CD4-positive, alpha-beta T cell treated with Interleukin-21 for 1 hour (primary cell): ENCODE measurements around the gene IL17RA.
A peak's percentile ranks its signal among the peaks of the same experiment; 100 is the strongest.
"Not testable (repeated sequence)": the region's sequence is repeated elsewhere in the genome, so short reads cannot be mapped to it uniquely, and the experiment has no call there.

Source experiments
- DNase-seq: peaks from one replicate; pipeline ENCODE4 v3.0.0-alpha.2; 2020

The IL17RA gene

GRCh38 chr22:17130199-17130598 lies 45.4 kb downstream of the IL17RA start:
- DNase-seq: no peak

DNA sequence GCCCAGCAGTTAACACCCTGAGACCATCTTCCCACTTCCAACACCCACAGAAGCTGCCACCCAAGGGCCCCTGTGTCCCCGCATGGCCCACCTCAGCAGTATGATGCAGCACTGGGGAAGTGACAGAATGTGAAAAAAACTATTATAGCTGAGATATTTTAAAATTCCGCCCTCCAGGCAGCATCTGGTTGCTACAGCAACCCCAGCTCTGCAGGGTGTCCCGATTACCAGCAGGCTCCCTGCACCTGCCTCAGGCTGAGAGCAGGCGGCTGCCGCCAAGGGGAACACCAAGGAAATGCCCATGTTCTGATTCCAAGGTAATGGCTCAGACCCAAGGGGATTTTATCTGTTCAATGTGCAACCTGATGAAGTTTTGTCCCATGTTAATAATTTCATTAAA lies 46.9 kb downstream of the IL17RA start:
- DNase-seq: no peak

DNA sequence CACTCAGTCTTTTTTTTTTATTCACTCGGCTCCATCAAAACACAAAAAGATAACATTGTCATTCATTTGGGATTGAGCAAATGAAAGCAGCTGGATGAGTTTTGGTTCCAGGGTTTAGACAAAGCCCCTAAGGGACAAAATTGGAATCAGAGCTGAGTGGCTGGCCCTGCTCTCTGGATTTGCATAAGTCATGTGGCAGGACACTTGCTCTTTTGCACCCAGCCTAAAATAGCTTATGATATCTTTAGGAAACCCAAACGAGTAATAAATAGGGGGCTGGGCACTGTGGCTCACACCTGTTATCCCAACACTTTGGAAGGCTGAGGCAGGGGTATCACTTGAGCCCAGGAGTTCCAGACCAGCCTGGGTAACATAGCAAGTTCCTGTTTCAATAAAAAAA lies 47.3 kb downstream of the IL17RA start:
- DNase-seq: no peak

GRCh38 chr22:17133137-17133536 lies 48.3 kb downstream of the IL17RA start:
- no peak for DNase-seq

DNA sequence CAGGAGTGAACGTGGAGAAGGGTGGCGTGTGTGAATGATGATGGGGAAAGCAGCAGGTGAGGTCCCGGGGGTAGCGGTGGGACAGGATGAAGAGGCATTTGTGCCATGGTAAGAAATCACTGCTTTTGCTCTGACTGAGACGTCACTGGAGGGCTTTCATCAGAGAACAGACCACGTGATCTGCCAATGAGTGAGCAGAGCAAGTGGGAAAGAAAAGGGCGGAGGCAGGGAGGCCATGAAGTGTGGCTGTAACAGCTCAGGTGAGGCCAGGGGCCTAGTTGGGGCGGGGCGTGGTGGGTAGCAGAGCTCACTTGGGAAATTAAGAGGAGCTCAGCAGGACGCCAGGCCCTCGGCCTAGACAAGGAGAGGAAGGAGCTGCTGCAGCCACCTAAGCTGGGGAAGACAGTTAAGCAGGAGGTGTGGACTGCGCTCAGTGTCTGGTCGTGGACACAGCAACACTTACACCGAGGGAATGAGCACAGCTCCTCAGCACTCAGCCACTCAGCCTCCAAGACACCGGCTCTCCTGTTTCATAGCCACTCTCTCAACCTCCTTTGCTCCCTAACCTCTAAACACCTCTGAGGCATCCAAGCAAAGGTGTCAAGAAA lies 50.5 kb downstream of the IL17RA start:
- no peak for DNase-seq

GRCh38 chr22:17137170-17137569 lies 52.4 kb downstream of the IL17RA start:
- no peak for DNase-seq

DNA sequence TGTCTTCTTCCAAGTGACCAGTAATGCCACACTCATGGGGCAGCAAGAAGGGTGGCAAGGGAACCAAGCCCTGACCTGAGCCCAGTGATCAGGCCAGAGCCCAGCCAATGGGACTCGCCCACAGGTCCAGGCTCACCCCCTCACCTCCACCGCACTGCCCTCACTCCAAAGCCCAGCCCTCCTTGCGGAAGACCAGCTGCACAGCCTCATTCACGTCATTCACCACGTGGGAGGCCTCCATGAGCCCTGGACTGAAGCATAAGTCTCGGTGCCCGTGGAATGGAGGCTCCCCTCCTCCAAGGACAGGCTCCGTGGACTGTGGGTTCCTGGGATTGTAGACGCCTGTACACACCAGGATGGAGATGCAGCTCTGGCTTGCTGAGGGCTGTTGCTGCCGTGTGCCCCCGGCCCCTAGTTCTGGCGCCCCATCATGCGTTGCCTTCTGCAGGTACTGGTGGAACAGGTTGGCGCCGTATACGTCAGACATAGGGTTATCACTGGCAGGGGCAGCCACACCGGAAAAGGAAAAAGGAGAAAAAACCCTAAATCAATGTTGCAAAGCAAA lies 53.1 kb downstream of the IL17RA start:
- no peak for DNase-seq

DNA sequence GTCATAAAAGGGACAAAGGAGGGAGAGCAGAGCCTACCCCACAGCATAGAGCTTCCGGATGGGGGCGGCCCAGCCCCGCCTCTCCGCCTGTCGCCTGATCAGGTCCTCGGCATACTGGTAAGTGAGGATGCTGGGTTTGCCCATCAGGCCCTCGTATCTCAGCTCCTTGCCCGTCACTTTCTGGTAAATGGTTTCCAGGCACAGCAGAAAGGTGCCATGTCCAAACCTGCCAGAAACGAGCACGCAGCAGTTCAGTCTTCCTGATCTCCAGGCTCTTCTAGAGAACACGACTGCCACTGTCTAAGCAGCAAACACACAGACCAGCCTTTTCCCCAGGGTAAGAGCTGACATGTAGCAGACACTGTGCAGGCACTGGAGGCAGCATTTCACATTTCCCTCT lies 53.7 kb downstream of the IL17RA start:
- DNase-seq: no peak

GRCh38 chr22:17140022-17140421 lies 55.2 kb downstream of the IL17RA start:
- DNase-seq: no peak

GRCh38 chr22:17140826-17141766 lies 56.3 kb downstream of the IL17RA start:
- no peak for DNase-seq

DNA sequence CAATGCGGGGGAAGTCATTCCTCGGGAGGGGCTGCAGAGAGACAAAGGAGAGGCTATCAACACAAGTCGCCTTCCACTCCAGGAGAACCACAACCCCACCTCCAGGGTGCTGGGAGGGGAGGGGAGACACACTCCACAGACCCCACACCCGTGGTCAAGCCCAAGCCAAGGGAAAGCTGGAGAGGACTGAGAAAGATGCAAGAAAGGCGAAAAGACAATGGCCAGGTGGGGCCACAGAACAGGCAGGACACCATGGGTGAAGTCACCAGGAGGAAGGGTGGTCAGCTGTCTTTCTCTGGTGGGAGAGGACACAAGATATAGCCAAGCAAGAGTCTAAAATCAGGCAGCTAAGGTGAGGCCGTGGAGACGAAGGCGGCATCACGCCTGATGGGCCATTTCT lies 58.3 kb downstream of the IL17RA start:
- no peak for DNase-seq

DNA sequence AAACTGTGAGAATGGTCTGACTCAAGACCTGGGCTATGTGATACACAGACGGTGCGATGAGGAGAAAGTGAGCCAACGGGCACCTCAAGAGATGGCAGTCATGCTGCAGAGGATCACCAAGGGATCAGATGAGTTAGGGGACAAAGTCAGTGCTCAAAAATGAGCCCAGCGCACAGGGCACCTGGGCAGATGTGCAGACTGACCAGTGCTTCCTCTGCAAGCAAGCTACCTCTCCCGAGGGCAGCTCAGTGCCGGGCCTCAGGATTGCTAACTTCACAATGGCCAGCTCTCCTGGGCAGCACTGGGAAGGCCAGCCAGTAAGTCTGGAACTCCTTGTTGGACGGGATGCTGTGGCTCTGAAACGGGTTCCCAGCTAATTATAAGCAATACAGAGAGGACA lies 59.0 kb downstream of the IL17RA start:
- DNase-seq: no peak

GRCh38 chr22:17145021-17145680 lies 60.4 kb downstream of the IL17RA start:
- no peak for DNase-seq

DNA sequence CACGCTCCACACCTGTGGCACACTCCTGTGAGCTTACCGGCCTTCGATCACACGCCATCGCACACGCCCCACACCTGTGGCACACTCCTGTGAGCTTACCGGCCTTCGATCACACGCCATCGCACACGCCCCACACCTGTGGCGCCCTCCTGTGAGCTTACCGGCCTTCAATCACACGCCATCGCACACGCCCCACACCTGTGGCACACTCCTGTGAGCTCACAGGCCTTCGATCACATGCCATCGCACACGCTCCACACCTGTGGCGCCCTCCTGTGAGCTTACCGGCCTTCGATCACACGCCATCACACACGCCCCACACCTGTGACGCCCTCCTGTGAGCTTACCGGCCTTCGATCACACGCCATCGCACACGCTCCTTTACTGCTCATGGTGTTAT lies 62.7 kb downstream of the IL17RA start:
- DNase-seq: not testable (repeated sequence)

DNA sequence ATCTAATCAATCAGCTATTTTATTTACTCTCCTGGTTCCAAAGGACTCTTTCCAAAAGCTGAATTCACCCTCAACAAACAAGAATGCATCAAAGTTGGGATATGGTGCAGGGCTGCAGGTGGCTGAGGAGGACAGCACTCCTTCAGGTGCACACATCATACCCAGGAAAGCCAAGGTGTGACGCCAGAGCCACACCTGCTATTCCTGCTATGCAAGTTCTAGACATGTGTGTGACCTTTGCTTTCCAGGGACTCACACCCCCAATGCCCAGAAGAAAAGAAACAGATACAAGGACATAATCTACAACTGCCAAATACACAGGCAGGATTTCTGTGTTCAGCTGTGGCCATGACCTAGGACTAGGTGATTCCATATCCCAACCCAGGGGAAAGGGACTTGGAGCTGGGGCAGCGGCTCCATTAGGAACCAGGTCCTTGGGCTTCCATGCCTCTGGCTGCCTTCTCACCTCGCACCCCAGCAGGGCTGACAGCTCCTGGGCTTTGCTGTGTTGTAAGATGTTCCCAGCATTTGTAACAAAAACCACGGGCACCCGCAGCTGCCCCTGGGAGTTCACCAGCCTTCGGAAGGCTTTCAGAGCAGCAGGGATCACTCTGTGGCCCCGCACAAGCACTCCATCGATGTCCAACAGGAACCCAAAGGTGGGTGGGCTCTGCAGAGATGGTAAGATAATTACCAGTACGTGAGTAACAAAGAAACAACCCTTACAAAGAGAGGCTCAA lies 64.4 kb downstream of the IL17RA start:
- no peak for DNase-seq

DNA sequence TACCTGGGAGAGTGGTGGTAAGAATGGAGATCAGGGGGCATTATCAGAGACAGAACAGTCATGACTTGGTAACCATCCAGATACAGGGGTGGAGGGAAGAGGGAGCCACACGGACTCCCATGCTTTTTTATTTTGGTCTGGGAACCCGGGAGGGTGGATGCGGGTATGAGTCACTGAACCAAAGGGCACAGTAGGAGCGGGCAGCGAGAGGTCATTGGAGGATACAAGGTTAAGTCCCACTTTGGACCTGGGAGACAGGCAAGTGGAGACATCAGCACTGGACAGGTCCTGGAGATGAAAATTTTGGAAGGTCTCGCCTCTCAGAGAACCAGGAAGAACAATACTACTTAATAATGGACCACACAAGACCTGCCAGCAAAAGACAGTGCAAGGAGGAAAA lies 67.5 kb downstream of the IL17RA start:
- DNase-seq: no peak

GRCh38 chr22:17152971-17153370 lies 68.2 kb downstream of the IL17RA start:
- DNase-seq: no peak

DNA sequence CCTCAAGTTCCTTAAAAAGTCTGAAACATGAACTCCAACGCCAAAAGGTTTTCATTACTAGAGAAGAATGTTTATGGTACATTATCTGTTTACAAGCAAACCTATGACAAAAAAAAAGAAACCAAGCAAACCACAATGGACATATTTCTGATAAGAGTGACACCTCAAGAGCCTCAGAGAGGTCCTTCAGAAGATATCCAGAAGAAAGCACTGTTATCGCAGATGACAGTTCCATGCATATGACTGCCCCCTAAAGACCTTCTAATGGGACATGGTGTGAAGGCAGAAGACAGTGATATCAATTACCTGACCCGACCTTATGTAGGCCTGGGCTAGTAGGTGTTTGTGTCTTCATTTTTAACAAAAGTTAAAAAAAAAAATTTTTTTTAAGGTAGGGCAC lies 71.1 kb downstream of the IL17RA start:
- DNase-seq: no peak

- DNase-seq: no peak
These were observed 72.9 kb downstream of the IL17RA start for GRCh38 chr22:17157714-17158113.

GRCh38 chr22:17158176-17158567 lies 73.4 kb downstream of the IL17RA start:
- DNase-seq: no peak

DNA sequence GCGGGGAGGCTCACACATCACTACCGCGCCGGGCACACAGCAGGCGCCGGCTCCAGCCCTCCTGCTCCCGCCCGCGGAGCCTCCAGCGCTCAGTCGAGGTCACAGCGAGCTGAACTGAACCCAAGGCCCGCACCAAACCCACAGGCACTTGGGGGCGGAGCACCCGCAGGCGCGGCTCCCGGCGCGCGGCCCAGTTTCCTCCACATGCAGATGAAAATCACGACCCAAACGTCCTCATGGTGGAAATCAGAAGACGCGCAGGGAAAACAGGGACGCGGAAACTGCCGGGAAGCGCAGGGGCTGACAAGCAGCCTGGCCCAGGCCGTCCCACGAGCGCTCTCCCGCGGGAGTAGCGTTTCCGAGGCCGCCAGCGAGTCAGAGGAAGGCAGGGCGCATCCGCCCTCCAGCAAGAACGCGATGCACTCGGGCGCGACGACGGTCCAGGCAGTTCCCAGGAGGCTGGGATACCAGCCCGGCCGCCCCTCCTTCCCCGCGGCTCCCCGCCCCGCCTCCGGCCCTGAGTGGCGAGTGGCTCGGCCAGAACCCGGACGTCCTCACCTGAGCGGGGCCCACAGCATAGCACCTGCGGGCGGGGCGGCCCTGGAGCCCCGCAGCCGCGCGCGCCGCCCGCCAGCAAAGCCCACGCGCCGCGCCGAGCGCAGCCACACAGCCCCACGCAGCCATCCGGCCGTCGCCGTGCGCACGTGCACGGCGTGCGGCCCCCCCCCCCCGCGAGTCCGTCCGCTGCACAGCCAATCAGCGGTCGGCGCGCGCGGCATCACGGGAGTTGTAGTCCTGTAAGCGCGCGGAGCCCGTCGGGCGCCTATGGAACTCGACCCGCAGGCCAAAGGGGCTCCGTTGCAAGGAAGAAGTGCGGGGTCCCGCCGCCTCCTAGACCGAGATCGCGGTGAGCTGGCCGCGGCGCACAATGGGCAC lies 74.0 kb downstream of the IL17RA start, which contains the start of gene HDHD5:
HDHD5 (minus strand) TSS at position 710 of the 936 bp plus-strand sequence; CDS start at position 684, 26 bp downstream.
- peak; percentile 90 for DNase-seq
